ENCODE results near the gene ZNF853.
"Not testable (repeated sequence)": the region's sequence is repeated elsewhere in the genome, so short reads cannot be mapped to it uniquely, and the experiment has no call there.

ZNF853 gene

GRCh38 chr7:6653071-6654003, 37.9 kb downstream of the ZNF853 start:
- DNase-seq = no peak

- no peak for DNase-seq
Observed at GRCh38 chr7:6654113-6654841, 38.9 kb downstream of the ZNF853 start.

GRCh38 chr7:6654842-6655610, 39.6 kb downstream of the ZNF853 start:
- no peak for DNase-seq

- no peak for DNase-seq
Observed at GRCh38 chr7:6655636-6656385, 40.4 kb downstream of the ZNF853 start.

GRCh38 chr7:6656413-6656812, 41.0 kb downstream of the ZNF853 start:
- DNase-seq = no peak

- no peak for DNase-seq
Observed at GRCh38 chr7:6658618-6659345, 43.4 kb downstream of the ZNF853 start.

GRCh38 chr7:6670851-6671250, 55.4 kb downstream of the ZNF853 start:
- DNase-seq = not testable (repeated sequence)

Measured in HCEC 1CT (cell line).